Fibroblast of mammary gland (primary cell): ENCODE data around the gene CLN3.
"Not testable (repeated sequence)": the region's sequence is repeated elsewhere in the genome, so short reads cannot be mapped to it uniquely, and the experiment has no call there.

Experiments
- DNase-seq: peaks from one replicate; pipeline ENCODE4 v3.0.0-alpha.2; 2010; ENCODE audit warnings: low read depth
- H3K4me3 ChIP-seq: 2 replicates; pipeline ENCODE4 v1.5.1; 2011; ENCODE audit warnings: low read depth, mild to moderate bottlenecking, low read length, moderate library complexity; ENCODE audit not compliant: control insufficient read depth
- CTCF ChIP-seq: conservative IDR thresholded peaks from 2 replicates; pipeline ENCODE4 v1.5.1; 2011; ENCODE audit warnings: low read depth, low read length, inconsistent platforms; ENCODE audit not compliant: control insufficient read depth, insufficient read depth

CLN3 gene

DNA sequence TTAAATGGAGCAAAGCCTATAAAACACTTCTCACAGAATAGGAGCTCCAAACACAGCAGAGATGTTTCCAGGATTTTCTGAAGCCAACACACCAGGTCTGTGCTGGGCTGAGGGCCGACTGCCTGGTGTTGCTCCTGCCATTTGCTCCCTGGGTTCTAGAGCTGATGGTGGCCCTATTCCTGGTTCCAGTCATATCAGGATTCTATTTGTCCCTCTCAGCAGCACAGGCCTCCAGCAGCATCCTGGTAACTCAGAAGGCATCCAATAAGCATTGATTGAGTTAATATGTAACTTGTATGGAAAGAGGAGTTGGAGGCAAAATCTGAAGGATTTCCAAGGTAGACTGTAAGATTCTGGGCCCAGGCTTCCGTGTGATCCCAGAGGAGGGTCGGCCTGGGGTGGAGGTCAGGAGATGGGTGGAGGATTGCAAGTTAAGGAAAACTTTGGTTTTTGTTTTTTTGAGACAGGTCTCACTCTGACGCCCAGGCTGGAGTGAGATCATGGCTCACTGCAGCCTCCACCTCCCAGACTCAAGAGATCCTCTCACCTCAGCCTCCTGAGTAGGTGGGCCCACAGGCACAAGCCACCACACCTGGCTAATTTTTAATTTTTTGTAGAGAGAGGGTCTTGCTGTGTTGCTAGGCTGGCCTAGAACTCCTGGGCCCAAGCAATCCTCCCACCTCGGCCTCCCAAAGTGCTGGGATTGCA lies 41.2 kb upstream of the CLN3 start:
- no peak for DNase-seq
- H3K4me3 ChIP-seq, result no peak overlapping the region
- no peak for TF ChIP-seq CTCF

DNA sequence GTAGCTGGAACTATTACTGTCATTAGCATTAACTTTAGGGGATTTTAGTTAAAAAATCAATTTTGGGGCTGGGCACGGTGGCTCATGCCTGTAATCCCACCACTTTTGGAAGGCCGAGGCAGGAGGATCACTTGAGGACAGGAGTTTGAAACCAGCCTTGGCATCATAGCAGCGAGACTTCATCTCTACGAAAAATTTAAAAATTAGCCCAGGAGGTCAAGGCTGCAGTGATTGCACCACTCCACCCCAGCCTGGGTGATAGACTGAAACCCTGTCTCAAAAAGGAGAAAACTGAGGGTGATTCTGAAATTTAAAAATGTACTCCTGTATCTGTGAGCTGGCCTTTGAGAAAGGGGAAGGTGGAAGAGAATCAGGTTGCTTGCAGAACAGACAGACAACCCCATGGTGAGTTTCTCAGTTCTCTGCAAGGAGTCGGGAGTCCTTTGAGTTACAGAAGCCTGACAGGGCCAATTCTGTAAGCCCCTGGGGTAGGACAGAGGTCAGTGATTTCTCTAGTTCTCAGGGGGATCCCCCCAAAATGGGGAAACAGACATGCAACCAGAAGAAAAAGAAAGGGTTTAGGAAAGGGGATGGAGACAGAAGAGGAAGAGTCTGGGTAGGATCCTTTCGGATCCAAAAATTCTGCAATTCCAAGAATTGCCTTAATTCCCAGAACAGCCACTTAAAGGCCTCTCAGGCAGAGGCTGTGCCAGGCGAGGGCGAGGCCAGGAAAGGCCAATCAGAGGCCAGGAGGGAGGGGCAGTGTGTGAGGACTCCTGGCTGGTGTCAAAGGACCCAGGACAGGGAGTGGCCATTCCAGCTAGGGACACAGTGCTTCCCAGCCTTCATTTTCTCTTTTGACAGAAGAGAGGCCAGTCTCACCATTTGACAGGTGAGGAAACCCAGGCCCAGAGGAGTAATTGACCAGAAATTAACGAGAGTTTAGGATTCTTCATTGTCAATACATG lies 40.2 kb upstream of the CLN3 start:
- no peak overlapping the region for H3K4me3 ChIP-seq
- peak; percentile 33 for DNase-seq
- no peak for TF ChIP-seq CTCF

GRCh38 chr16:28529124-28529523 lies 37.2 kb upstream of the CLN3 start:
- no peak overlapping the region for H3K4me3 ChIP-seq
- no peak for DNase-seq
- no peak for TF ChIP-seq CTCF

DNA sequence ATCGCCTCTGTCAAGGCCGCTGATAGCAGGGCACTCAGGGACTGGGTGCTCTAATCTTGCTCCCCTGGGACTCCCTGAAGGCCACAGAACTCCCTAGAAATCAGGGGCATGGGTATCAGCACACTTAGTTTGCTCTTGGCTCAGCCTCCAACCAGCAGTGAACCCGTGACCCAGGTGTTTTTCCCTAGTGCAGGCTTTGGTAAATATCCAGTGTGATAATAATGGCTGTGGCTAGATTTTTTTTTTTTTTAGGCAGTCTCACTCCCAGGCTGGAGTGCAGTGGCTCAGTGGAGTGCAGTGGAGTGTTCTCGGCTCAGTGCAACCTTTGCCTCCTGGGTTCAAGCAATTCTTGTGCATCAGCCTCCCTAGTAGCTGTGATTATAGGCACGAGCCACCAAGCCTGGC lies 36.6 kb upstream of the CLN3 start:
- no peak for TF ChIP-seq CTCF
- H3K4me3 ChIP-seq, result no peak overlapping the region
- DNase-seq, result no peak

- no peak for TF ChIP-seq CTCF
- no peak for DNase-seq
- no peak overlapping the region for H3K4me3 ChIP-seq
Observed at GRCh38 chr16:28527985-28528384, 36.1 kb upstream of the CLN3 start.

DNA sequence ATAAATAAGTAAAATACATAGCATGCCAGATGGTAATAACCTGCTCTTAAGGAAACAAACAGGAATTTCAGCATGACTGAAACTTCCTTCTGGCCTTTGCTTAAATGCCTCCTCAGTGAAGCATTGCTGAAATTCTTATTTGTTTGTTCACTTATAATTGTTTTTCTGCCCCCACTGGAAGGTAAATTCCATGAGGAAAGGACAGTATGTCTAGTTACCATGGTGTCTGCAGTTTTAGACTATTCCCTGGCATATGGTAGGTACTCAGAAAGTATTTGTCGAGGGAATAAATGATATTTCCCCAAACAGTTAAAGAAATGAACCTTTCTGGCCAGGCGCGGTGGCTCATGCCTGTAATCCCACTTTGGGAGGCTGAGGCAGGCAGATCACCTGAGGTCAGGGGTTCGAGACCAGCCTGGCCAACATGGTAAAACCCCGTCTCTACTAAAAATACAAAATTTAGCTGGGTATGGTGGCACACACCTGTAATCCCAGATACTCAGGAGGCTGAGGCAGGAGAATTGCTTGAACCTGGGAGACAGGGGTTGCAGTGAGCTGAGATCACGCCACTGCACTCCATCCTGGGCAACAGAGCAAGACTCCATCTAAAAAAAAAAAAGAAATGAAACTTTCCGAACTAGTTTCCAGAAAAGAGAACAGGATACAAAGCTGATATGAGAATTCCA lies 35.4 kb upstream of the CLN3 start:
- not testable (repeated sequence) for H3K4me3 ChIP-seq, DNase-seq
